Suppressor macrophage treated with lipopolysaccharide for 4 hours (primary cell): ENCODE measurements around the gene SYNE1.

Source experiments
- DNase-seq: peaks from one replicate; pipeline ENCODE4 v3.0.0-alpha.2; 2020

SYNE1 gene

DNA sequence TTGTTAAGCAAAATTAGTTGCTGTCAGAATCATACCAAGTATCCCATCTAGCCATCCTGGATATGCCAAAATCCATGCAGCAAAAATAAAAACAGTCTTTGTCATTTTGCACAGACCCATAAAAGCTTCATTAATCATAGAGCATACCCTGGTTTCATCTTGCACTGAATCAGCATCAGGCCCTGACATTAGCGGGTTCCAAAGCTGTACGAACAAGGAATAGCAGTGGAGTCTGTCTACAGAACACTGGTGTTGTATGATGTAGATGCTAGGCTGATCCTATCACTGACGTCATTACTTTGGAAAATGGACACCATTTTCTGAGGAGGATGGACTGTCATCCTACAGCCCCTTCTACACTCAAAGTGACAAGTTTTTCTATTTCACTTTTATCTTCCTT lies 514.1 kb downstream of the SYNE1 start:
- no peak for DNase-seq

GRCh38 chr6:152122434-152122833 lies 514.7 kb downstream of the SYNE1 start:
- no peak for DNase-seq

DNA sequence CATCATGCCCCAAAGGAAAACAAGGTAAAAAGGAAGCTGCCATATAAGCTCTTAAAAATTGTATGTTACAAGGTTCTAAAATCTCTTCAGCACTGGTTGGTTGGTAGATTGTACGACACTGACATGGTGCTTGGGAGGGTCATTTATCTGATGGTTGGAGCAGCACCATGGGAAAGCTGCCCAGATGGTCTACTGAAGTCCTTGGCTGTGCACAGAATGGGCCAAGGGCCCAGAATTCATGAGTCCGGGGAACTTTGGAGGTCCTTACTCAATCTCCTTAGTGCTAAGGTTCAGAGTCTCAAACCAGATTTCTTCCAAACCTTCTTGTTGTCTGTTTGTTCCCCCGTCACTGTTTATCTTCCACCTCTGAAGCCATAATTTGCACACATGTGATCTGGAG lies 515.3 kb downstream of the SYNE1 start:
- DNase-seq = no peak

GRCh38 chr6:152119831-152120230 lies 517.3 kb downstream of the SYNE1 start:
- DNase-seq = no peak

DNA sequence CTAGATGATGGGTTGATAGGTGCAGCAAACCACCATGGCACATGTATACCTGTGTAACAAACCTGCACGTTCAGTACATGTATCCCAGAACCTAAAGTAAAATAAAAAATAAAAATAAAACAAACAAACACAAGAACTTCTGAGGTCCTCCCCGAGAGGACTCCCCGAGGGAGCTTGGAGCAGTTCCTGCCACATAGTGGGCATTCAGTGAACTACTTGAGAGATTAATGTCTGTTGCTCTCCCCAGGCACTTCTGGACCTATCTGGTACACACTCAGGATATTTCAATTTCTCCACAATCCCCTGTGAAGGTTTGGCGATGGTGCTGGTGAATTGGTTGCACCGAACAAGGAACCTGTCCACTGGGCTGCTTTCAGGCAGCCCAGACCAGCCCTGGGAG lies 518.5 kb downstream of the SYNE1 start:
- DNase-seq = no peak

DNA sequence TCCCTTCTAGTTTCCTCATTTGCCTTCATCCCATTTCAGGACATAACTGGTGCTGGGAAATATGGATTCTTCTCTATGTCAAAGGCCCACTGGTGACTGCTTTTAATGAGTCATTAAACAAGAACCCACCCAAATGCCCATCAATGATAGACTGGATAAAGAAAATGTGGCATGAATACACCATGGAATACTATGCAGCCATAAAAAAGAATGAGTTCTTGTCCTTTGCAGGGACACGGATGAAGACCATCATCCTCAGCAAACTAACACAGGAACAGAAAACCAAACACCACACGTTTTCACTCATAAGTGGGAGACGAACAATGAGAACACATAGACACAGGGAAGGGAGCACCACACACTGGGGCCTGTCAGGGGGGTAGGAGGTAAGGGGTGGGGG lies 518.9 kb downstream of the SYNE1 start:
- DNase-seq = no peak

DNA sequence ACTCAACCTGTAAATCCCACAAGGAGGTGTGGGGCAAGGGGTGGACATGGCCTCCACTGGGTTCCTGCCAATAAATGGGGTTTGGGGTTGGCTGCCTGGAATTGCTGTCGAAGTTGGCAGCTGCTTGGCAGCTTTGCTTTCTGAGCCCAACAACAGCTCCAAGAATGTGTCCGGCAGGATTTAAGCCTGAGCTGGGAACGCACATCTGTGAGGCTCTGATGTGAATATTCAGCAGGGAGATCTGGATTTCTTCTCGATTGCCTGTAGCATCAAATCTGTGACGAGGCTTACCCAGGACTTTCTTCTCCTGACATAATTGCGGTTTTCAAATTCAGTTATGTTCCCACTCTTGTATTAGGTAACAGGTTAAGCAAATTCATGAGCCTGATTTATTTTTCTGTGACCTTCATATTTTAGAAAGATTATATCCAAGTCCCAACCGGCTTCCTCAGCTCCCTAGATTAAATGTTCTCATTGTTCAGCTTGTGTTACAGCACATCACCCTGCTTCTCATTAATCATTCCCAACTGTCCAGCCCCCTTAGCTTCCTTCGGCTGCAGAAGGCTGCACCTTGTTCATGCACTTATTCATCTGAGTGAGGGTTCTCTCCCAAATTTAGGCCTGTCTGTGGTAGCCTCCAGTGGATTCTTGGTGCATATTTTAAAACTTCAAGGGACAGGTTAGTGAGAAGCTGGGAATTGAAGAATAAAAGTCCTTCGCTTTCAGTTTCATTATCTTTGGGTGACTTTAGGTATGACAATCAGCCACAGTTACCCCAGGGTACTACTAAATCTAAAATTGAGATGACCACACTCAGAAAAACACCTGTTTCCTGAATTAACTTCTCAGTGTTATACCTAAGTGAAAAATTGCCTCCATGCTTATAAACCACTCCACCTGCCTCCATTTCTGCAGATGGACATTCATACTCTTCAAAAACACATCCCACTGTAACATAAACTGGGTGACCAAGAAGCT lies 519.7 kb downstream of the SYNE1 start:
- no peak for DNase-seq

GRCh38 chr6:152112491-152113261 lies 524.5 kb downstream of the SYNE1 start:
- DNase-seq = peak; percentile 91

DNA sequence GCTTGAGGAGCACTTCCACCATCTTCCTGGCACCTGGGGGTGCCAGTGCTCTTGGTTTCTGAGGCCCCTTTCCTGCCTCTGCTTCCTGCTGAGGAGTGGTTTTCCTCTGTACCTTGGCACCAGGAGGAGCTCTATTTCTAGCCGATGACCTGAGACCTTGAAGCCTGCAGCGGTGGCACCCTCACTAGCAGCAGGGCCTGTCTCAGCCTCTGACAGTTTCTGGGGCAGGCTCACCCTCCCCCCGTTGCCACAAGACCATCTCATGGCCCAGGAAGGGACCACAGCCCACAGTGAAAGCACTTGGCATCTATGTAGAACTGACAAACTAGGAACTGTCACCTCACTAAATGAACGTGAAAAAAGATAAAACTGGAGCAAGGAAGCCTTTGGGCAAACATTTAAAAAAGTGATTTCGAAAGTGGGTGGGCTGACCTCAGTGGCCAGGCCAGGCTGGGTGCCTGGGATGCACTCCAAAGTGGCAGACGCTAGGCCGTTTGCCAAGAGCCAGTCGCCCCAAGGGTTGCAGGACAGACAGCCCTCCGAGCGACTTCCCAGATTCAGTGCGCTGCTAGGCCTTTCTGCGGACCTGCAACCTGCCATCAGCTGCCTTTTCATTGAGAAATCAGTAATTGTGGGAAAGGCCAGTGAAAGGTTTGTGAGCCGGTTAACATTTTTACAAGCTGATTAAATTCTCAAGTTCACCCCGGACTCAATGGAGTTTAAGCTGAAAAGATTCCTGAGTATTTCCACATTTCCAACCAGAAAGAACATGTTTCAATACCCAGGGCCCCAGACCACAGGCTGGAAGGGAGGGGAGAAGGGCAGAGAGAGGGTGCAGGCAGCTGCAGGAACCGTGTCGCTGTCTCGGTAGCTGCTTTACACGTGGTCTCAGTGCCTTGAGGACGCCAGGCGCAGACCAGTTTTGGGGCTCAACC lies 526.0 kb downstream of the SYNE1 start:
- DNase-seq = peak; percentile 31

DNA sequence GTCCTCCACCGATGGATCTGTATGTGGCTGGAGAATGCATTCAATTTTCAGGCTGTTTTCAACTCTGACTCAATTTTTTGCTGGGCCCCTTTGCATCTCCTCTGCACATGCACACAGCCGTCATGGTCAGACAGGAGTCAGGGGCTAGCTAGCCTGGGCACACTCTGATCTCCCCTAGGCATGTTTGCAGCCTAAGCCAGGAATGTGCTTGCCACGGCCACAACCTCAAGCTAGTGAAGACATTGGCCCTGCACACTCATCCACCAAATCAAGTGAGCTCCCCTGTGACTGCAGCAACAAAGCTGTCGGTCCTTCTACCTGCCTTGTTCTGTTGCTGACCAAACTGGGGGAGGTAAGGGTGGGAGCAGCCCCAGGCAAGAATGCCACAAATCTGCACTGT lies 529.2 kb downstream of the SYNE1 start:
- no peak for DNase-seq

GRCh38 chr6:152100183-152100618 lies 537.0 kb downstream of the SYNE1 start:
- DNase-seq = peak; percentile 93

DNA sequence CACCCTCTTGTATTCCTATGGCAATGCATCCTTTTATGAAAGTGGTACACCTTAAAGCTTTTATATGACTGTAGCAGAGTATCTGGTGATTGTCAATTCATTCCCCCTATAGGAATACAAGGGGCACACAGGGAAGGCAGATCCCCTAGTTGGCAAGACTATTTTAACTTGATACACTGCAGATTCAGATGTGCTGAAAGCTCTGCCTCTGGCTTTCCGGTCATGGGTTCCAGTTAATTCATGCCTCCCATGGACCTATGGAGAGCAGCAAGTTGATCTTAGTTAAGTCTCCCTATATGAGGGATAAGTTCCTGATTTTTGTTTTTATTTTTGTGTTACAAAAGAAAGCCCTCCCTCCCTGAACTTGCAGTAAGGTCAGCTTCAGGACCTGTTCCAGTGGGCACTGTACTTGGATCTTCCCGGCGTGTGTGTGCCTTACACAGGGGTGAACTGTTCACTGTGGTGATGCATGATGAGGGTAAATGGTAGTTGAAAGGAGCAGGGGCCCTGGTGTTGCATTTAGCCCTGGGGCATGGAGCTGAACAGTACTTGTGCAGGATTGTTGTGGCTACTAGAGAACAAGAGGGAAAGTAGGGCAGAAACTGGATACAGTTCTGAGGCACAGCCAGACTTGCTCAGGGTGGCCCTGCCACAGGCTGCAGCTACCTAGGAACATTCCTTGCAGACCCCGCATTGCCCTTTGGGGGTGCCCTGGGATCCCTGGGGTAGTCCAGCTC lies 537.5 kb downstream of the SYNE1 start:
- DNase-seq = no peak

DNA sequence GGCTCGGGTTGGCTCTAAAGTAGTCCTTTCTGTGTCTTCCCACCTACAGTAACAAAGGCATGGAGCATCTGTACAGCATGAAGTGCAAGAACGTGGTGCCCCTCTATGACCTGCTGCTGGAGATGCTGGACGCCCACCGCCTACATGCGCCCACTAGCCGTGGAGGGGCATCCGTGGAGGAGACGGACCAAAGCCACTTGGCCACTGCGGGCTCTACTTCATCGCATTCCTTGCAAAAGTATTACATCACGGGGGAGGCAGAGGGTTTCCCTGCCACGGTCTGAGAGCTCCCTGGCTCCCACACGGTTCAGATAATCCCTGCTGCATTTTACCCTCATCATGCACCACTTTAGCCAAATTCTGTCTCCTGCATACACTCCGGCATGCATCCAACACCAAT lies 538.5 kb downstream of the SYNE1 start:
- DNase-seq = no peak

- DNase-seq = no peak
Observed at GRCh38 chr6:152096863-152097496, 540.2 kb downstream of the SYNE1 start.

- peak; percentile 96 for DNase-seq
Observed at GRCh38 chr6:152094992-152095592, 542.1 kb downstream of the SYNE1 start.

DNA sequence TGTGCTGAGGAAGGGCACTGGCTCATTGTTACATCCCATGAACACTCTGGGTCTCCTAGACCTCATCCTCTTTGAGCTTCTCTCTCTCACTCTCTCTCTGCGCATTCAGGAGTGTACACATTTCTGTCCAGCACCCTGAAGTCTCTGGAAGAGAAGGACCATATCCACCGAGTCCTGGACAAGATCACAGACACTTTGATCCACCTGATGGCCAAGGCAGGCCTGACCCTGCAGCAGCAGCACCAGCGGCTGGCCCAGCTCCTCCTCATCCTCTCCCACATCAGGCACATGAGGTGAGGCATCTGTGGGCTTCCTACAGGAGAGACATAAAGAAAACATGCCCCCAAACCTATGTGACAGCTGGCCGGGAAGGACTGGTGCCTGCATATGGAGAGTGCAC lies 542.9 kb downstream of the SYNE1 start:
- no peak for DNase-seq

DNA sequence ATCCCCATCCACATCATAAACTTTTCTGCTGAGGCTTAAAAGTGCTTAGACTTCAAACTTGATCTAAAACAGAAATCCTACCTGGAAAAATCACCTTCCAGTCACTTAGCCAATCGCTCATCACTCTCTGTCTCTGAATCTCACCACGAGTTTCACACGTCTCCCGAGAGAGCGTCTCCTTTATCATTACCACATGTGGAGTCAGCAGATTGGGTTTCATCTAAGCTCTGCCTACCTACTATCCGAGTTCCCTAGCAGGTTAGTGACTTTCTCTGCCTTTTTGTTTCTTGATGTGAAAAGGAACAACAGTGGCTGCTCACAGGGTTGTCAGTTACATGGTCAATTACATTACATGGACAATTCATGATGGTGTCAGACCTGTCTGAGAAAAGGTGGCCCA lies 543.5 kb downstream of the SYNE1 start:
- no peak for DNase-seq

DNA sequence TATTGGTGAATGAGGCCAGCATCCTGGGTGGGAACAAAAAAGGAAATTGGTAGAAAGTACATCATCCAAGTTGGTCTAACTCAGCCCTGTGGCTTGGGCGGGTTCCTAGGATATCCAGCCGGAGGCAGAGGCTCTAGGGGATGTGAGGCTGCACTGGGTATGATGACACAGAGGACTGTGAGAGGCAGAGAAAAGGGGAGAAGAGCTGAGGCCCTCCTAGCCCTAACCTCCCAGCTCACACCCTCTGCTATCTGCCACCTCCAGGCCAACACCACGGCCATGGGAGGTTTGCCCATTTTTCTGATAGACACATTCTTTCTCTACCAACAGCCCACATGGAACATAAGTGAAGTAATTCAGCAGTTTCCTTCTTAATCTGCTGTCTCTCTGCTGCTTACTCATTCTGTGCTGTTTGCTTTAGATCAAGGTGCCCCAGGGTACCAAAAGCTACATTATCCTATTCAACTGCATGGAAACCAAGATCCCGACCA lies 545.3 kb downstream of the SYNE1 start:
- no peak for DNase-seq

GRCh38 chr6:152091201-152091600 lies 546.0 kb downstream of the SYNE1 start:
- DNase-seq = no peak

DNA sequence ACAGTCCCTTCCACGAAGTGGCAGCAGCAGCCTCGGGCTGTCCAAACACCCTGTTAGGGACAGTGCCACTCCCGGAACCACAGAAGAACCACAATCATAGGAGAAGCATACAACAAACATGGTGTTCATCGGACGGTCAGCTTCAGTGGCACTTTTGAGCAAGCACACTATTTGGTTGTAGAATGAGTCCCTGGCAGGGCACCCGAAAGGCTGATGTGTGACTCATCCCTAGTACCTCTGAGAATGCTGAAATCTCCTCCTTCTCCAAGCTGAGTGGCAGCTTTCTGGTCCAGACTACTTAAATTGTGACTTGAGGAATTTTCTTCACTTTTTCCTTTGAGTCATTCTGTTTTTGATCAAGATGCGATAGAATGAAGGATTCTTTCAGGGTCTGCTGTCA lies 547.2 kb downstream of the SYNE1 start:
- DNase-seq = no peak

GRCh38 chr6:152087701-152088100 lies 549.5 kb downstream of the SYNE1 start:
- no peak for DNase-seq
